ENCODE data around the gene ETV5.
"Not testable (repeated sequence)": the region's sequence is repeated elsewhere in the genome, so short reads cannot be mapped to it uniquely, and the experiment has no call there.

Gene ETV5

GRCh38 chr3:186067360-186068242, 41.3 kb downstream of the ETV5 start:
- DNase-seq (ENCODE audit: low read depth in 3 of 3) = no peak

DNA sequence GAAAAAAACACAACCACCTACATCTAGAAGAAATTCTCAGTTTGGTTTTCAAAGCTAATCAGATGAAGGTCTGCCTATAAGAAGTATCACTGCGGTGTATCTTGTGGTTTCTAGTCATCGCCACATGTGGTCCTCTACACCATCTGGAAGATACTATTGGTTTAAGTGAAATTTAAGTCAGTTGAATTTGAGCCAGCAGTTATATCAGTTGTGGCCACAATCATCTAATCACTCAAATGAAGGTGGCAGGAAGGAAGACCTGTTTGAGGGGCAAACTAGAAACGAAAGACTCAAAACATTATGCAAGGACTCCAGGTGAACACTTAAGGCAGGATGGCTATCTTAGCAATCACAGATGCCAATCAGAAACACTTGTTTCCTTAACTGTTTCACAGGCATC, 48.7 kb downstream of the ETV5 start:
- DNase-seq (ENCODE audit: low read depth in 3 of 3) = peak in 2 of 3 experiments; percentile 1 to 10

DNA sequence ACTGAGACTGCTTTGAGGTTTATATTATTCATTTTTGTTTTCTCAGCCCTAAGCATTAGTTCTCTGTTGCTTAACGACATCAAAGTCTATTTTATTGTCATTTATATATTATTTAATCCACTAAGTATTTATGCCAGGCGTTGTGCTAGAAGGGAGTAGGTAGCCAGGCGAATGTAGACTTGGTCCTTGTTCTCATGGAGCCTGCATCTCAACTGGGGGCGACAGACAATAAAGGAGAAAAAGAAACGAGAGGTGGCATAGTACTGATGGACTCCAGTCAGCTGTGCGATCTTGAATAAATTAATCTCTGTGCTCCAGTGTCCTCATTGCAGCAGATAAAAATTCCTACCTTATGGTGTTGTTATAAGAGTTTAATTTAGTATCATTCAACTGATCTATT, 49.7 kb downstream of the ETV5 start:
- no peak for DNase-seq (ENCODE audit: low read depth in 3 of 3)

DNA sequence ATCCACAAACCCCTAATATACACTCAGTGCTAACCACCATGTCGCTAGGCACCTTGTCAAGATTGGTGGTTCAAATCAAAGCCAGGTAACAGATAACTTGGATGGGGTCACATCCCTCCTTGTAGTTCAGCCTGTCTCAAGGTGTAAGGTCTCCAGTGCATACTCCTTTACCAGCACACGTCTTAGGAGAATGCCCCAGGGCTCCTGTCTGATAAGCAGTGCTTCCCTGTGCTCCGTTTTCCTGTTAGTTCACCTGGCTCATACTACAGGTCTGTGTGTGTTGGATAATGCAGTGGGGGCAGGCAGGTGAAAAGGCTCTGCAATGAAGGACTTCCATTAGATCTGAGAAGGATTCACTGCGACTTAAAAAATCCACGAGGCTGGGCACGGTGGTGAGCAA, 50.7 kb downstream of the ETV5 start:
- DNase-seq (ENCODE audit: low read depth in 3 of 3) = no peak

DNA sequence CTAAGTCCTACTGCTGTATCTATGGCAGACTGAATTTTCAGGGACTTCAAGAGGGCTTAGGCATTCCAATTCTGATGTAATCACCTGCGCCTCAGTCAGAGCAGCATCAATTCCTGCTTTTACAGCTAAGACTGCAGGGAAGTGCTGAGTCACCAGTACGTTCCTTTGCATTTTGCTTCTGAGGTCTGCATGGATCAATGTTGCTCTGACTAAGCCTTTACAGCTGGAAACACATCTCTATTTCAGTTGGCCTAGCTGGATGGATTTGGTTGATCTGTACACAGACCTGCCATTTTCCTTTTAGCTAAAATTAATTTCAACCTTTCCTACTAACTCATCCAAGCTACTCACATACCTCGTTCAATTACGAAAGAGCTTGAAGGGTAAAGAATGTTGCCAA, 51.3 kb downstream of the ETV5 start:
- DNase-seq (ENCODE audit: low read depth in 3 of 3) = no peak

GRCh38 chr3:186054792-186055352, 54.0 kb downstream of the ETV5 start:
- DNase-seq (ENCODE audit: low read depth in 3 of 3) = no peak

- no peak for DNase-seq (ENCODE audit: low read depth in 3 of 3)
Measured at GRCh38 chr3:186053954-186054791, 54.7 kb downstream of the ETV5 start.

GRCh38 chr3:186052096-186052840, 56.6 kb downstream of the ETV5 start:
- DNase-seq (ENCODE audit: low read depth in 3 of 3) = no peak

DNA sequence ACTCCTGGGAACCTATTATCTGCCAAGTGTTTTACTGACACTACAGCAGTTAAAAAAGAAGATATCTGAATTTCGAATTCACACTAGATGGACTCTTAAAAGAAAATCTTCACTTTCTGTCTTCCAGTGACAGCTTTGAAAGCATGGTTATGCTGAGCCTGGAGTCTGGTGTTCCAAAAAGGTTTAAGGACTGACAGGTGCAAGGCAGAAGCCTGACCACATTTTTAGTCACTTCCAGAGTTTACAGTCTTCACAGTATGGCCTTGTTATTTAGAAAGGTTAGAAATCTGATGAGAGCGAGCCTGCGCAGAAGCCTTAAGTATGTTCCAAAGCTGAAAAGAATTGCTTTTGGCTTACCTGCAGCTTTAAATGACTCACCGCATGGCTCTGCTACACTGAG, 59.9 kb downstream of the ETV5 start:
- DNase-seq (ENCODE audit: low read depth in 3 of 3) = no peak

DNA sequence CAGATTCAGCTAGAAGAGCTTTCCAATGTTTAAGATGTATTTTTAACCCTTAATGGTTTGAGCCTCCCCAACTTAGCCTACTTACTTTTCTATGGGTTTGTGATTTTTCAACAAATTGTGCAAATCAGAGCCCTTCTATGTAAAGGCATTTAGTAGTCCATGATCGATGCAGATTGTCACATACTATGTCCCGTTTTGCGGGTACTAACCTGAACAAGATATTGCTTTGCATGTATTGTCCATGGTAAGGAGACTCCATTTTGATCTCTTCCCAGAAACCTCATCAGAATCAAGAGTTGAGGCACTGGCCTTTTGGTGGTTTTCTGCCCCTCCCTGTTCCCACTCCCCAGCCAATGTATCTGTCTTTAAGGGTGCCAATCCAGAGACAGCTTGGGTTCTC, 60.8 kb downstream of the ETV5 start:
- DNase-seq (ENCODE audit: low read depth in 3 of 3) = no peak

GRCh38 chr3:186046838-186047237, 62.1 kb downstream of the ETV5 start:
- no peak for DNase-seq (ENCODE audit: low read depth in 3 of 3)

DNA sequence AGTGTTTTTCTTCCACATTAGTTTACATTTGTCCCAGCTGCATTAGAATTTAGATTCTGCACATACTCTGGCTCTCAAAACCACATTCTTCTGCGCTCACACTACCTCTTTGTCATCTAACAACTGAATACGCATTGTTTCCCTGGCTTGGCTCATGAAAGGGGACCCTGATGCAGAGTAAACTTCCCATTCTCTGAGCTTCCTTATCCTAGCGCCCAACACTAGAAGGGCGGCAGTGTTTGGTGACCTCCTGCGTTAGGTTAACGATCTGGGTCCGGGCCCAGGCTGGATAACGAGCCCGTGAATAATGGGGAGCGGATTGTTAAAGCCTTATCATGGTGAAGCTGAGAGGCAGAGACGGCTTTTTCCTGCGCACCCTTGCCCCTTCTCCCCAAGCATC, 63.9 kb downstream of the ETV5 start:
- DNase-seq (ENCODE audit: low read depth in 3 of 3) = no peak

- no peak for DNase-seq (ENCODE audit: low read depth in 3 of 3)
Measured at GRCh38 chr3:186044427-186044826, 64.5 kb downstream of the ETV5 start.

DNA sequence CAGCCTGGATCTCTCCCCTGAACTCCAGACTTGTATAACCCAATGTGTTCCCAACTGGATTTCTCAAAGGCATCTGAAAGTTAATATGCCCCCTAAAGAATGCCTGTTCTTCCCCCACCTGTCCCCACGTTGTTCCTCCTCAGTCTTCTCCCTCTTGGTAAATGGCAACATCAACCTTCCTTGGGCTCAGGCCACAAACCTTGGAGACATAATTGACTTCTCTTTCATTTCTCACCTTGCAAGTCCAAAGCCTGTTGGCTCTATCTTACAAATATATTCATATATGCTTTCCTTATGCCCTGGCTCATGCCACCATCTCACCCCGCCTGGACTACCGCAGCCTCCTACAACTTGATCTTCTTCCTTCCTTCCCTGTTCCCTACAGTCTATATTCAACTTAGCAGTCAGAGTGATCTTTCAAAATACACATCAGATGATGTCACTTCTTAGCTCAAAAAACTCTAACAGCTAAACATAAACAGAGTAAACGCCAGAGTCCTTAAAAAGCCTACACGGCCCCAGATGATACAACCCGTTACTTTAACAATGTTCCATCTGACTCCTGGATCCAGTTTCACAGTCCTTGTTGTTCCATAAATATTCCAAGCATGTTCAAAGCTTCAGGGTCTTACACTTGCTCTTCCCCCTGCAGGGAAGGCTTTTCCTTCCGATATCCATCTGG, 66.2 kb downstream of the ETV5 start:
- no peak for DNase-seq (ENCODE audit: low read depth in 3 of 3)

DNA sequence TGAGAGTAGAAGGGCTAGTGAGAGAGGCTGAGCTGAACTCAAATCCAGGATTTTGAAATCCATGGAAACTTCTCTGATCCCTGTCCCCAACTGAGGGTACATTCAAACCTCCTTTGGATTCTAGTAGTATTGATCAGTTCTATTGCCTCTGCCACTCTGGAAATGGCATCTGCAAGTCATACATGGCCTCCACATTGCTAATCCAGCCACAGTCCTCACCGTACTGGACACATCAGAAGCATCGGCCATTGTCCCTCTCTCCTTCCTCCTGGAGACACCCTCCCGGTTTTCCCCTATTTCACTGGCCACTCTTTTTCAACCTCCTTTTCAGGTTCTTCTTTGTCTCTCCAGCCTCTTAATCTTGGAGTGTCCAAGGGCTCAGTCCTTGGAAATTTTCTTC, 66.9 kb downstream of the ETV5 start:
- no peak for DNase-seq (ENCODE audit: low read depth in 3 of 3)

GRCh38 chr3:186038360-186038759, 70.5 kb downstream of the ETV5 start:
- no peak for DNase-seq (ENCODE audit: low read depth in 3 of 3)

GRCh38 chr3:186035277-186035676, 73.6 kb downstream of the ETV5 start:
- no peak for DNase-seq (ENCODE audit: low read depth in 3 of 3)

- DNase-seq (ENCODE audit: low read depth in 3 of 3) = no peak
Measured at GRCh38 chr3:186032321-186032720, 76.6 kb downstream of the ETV5 start.

GRCh38 chr3:186025993-186026392, 82.9 kb downstream of the ETV5 start:
- not testable (repeated sequence) for DNase-seq (ENCODE audit: low read depth in 3 of 3)

DNA sequence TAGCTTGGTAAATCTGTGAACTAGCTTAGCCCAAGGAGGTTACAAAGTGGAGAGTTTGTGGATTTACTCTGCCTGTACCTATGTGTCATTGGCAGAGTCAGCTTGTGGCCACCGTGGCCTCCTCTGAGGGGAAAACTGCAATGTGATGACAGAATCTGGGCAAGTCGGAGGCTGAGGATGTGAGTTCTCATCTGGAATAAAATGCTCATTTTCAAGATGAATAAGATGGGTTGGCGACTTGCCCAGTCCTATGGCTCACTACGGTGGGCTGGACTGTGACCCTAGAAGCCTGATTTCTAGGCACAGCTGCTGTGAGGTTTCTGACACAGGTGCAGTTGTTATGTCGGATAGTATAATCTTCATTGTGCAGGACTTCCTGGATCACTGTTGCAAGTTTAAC, 83.7 kb downstream of the ETV5 start:
- DNase-seq (ENCODE audit: low read depth in 3 of 3) = peak; percentile 3 to 31 (median 9)

- no peak for DNase-seq (ENCODE audit: low read depth in 3 of 3)
Measured at GRCh38 chr3:186024210-186024609, 84.7 kb downstream of the ETV5 start.

Measured in stimulated activated CD4-positive, alpha-beta T cell treated with anti-CD3 and anti-CD28 coated beads, TNF-alpha, amount 100 ng/mL, for 24 hours (primary cell).